Measurements from ENCODE around the gene HNRNPAB. TPM values are rescaled to one million over a fixed set of nuclear protein-coding genes. Genes with fewer than 3 reads are reported as not detected.
"Not testable (repeated sequence)": the region's sequence is repeated elsewhere in the genome, so short reads cannot be mapped to it uniquely, and the experiment has no call there.

The HNRNPAB gene
- total and polyA plus RNA-seq, 12 donors, result 40.7 to 265 (median 117) TPM

DNA sequence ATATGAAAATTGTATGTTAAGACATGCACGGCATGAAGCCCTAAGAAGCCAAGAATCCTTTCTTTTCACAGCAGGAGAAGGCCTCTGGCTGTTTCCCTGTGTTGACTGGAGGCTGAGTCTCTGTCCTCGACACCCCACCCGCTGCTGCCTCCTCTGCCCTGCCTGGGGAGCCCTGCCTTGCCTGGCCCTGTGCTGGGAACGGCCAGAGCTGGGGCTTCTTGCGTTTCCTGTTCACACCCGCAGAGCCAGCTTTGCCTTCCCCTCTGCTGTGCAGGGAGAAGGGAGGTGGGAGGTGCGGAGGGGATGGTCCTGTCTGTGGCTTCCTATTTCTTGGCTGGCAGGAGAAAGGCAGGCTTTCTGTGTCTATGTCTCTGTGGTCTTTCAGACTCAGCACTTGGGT, 10.3 kb upstream of the HNRNPAB start:
- TF ChIP-seq POLR2A (IDR thresholded peaks at IDR 0.05), result no peak
- TF ChIP-seq, protein P1, sequence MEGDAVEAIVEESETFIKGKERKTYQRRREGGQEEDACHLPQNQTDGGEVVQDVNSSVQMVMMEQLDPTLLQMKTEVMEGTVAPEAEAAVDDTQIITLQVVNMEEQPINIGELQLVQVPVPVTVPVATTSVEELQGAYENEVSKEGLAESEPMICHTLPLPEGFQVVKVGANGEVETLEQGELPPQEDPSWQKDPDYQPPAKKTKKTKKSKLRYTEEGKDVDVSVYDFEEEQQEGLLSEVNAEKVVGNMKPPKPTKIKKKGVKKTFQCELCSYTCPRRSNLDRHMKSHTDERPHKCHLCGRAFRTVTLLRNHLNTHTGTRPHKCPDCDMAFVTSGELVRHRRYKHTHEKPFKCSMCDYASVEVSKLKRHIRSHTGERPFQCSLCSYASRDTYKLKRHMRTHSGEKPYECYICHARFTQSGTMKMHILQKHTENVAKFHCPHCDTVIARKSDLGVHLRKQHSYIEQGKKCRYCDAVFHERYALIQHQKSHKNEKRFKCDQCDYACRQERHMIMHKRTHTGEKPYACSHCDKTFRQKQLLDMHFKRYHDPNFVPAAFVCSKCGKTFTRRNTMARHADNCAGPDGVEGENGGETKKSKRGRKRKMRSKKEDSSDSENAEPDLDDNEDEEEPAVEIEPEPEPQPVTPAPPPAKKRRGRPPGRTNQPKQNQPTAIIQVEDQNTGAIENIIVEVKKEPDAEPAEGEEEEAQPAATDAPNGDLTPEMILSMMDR (IDR thresholded peaks at IDR 0.05), result no peak
- no peaks in the 10 kb centered on the region for H3K27me3 ChIP-seq
- WGBS, 4 donors, result 42 to 76% (median 49%) methylated on average over 3 to 7 of the region's 7 CpGs

DNA sequence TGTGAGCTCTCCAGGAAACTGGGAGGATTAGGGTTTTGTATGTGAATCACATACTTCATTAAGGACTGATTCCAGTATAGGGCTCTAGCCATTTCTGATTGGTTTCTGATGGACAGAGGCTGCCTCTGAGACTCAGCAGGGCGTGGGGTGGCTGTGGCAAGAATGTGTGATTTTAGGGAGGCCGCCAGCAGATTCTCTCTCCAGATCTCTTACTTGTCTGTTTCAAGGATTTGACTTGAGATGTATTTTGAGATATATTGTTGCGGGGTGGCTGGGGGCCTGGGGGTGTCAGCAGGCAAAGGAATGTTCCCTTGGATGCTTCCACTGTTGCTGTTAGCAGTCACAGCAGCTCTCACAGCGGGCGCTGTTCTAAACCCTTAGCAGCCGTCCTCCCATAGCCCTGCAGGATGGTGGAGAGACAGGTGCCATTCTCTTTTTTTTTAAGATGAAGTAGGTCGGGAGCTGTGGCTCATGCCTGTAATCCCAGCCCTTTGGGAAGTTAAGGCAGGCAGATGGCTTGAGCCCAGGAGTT, 8.0 kb upstream of the HNRNPAB start:
- no peaks in the 10 kb centered on the region for H3K27me3 ChIP-seq
- no peak for TF ChIP-seq POLR2A (IDR thresholded peaks at IDR 0.05)
- TF ChIP-seq, protein P1 (IDR thresholded peaks at IDR 0.05), result no peak
- no peaks in the 10 kb centered on the region for H3K9me3 ChIP-seq (replicated peaks in 1 of 3)
- 81 to 85% (median 84%) methylated on average over 6 to 7 of the region's 7 CpGs for WGBS, 4 donors
- no peak overlapping the region for H3K27ac ChIP-seq
- intact Hi-C loops (cut with DNase I), result no loop called here
- no peak overlapping the region for H3K4me3 ChIP-seq
- no peaks in the 10 kb centered on the region for H3K36me3 ChIP-seq (replicated peaks in 1 of 2)
- DNase-seq, result no peak
- no peaks in the 10 kb centered on the region for H3K4me1 ChIP-seq (replicated peaks in 1 of 2)

More for the DNA sequence above, 10.3 kb upstream of the HNRNPAB start:
- H3K4me3 ChIP-seq, result no peak overlapping the region
- no peak for DNase-seq
- H3K27ac ChIP-seq, result no peak overlapping the region
- H3K36me3 ChIP-seq (replicated peaks in 1 of 2), result no peaks in the 10 kb centered on the region
- H3K4me1 ChIP-seq (replicated peaks in 1 of 2), result no peaks in the 10 kb centered on the region
- intact Hi-C loops (cut with DNase I), result no loop called here
- no peaks in the 10 kb centered on the region for H3K9me3 ChIP-seq (replicated peaks in 1 of 3)

DNA sequence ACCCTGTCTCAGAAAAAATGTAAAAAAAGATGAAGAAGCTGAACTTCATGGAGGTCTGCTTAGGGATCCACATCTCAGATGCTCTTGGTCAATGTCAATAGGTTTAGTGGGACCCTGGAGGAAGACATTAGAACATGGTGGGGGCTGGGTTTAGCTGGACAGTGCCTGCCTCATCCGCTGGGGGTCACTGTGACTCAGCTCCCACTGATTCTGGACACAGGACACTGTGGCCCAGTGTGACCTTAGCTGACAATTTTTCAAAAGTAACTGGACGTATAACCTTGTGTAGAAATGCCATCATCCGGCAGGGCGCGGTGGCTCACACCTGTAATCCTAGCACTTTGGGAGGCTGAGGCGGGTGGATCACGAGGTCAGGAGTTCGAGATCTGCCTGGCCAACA, 7.3 kb upstream of the HNRNPAB start:
- H3K9me3 ChIP-seq (replicated peaks in 1 of 3), result no peaks in the 10 kb centered on the region
- WGBS, 4 donors, result 37 to 67% (median 48%) methylated on average over 7 to 8 of the region's 8 CpGs
- TF ChIP-seq, protein P1 (IDR thresholded peaks at IDR 0.05), result peak in 5 of 6 experiments; percentile 33 to 57 (median 43)
- no peak for TF ChIP-seq POLR2A (IDR thresholded peaks at IDR 0.05)
- H3K4me3 ChIP-seq, result no peak overlapping the region
- H3K27me3 ChIP-seq, result no peaks in the 10 kb centered on the region
- no peak overlapping the region for H3K27ac ChIP-seq
- peaks cover 0 to 5% of the 10 kb centered on the region in 2 donors for H3K4me1 ChIP-seq (replicated peaks in 1 of 2)
- no peaks in the 10 kb centered on the region for H3K36me3 ChIP-seq (replicated peaks in 1 of 2)
- intact Hi-C loops (cut with DNase I), result no loop called here
- peak in 4 of 7 donors; percentile 40 to 68 (median 56) for DNase-seq

DNA sequence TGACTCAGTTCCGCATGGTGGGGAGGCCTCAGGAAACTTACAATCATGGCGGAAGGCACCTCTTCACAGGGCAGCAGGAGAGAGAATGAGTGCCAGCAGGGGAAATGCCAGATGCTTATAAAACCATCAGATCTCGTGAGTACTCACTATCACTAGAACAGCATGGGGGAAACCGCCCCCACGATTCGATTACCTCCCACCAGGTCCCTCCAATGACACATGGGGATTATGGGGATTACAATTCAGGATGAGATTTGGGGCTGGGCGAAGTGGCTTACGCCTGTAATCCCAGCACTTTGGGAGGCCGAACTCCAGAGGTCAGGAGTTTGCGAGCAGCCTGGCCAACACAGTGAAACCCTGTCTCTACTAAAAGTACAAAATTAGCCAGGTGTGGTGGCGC, 6.2 kb upstream of the HNRNPAB start:
- H3K27me3 ChIP-seq; intact Hi-C loops (cut with DNase I); H3K27ac ChIP-seq; H3K9me3 ChIP-seq (replicated peaks in 1 of 3); H3K4me3 ChIP-seq; H3K4me1 ChIP-seq (replicated peaks in 1 of 2); H3K36me3 ChIP-seq (replicated peaks in 1 of 2); DNase-seq: not testable (repeated sequence)
- WGBS, 4 donors, result 81 to 90% (median 87%) methylated on average over 10 to 11 of the region's 11 CpGs

DNA sequence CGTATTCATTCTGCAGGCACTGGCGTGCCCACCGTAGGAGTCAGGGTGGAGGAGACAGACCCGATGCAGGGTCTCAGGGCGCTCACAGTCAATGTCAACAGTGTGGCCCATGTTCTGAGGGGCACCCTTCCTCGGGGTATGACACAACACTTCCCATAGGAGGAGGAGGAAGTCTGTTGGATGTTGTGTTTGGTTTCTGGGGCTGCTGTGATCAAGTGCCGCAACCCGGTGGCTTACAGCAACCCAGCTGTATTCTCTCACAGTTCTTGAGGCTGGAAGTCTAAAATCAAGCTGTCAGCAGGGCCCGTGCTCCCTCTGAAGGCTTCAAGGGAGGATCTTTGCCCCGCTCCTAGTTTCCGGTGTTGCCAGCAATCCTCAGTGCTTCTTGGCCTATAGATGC, 5.6 kb upstream of the HNRNPAB start:
- H3K27ac ChIP-seq, result no peak overlapping the region
- WGBS, 4 donors, result 83 to 86% (median 85%) methylated on average over 8 to 11 of the region's 11 CpGs
- no peak for DNase-seq
- TF ChIP-seq POLR2A (IDR thresholded peaks at IDR 0.05), result no peak
- TF ChIP-seq, protein P1 (IDR thresholded peaks at IDR 0.05), result no peak
- intact Hi-C loops (cut with DNase I), result no loop called here
- no peaks in the 10 kb centered on the region for H3K27me3 ChIP-seq
- no peak overlapping the region for H3K4me3 ChIP-seq
- H3K9me3 ChIP-seq (replicated peaks in 1 of 3), result no peaks in the 10 kb centered on the region
- peaks cover 0 to 8% of the 10 kb centered on the region in 2 donors for H3K4me1 ChIP-seq (replicated peaks in 1 of 2)
- H3K36me3 ChIP-seq (replicated peaks in 1 of 2), result no peaks in the 10 kb centered on the region
